H1 (cell line): Measurements from ENCODE around the gene NBPF3. TPM values are rescaled to one million over a fixed set of nuclear protein-coding genes. Genes with fewer than 3 reads are reported as not detected.

Experiments used
- CEBPB ChIP-seq: IDR thresholded peaks from 2 replicates; pipeline ENCODE4 v1.6.1; 2012; ENCODE audit warnings: low read depth, low read length
- CHD7 ChIP-seq: fragments of 300-600 bp; sonication (generic); IDR thresholded peaks from 2 replicates; pipeline ENCODE4 v1.7.1; 2012; ENCODE audit warnings: low read length, moderate library complexity, mild to moderate bottlenecking, inconsistent platforms; ENCODE audit not compliant: insufficient replicate concordance
- HDAC2 ChIP-seq, 2 experiments: fragments of 300-600 bp in 1 of 2; sonication (generic) in 1 of 2; IDR thresholded peaks; 2 replicates each; pipeline ENCODE4 v1.6.1; 2011 to 2012; ENCODE audit warnings: low read depth in 2 of 2, low read length in 2 of 2, mild to moderate bottlenecking in 2 of 2, moderate library complexity in 2 of 2, borderline replicate concordance in 1 of 2, inconsistent platforms in 1 of 2
- MAFK ChIP-seq: IDR thresholded peaks from 2 replicates; pipeline ENCODE4 v1.6.1; 2012; ENCODE audit warnings: low read depth, mild to moderate bottlenecking, improper control_type of control experiment, low read length
- POLR2AphosphoS5 ChIP-seq: IDR thresholded peaks from 2 replicates; pipeline ENCODE4 v1.6.1; 2011; ENCODE audit warnings: low read depth, low read length
- SIRT6 ChIP-seq: IDR thresholded peaks from one replicate; pipeline ENCODE4 v1.7.1; 2012; ENCODE audit warnings: low read length, inconsistent platforms
- polyA plus RNA-seq, 7 experiments: library from polyadenylated mRNA; depleted of rRNA in 3 of 7; stranded (reverse) in 5 of 7; unstranded in 2 of 7; fragments of >200 nt in 5 of 7; fragments of 200-250 nt in 2 of 7; gene quantifications; 1 replicate in 5 of 7; 2 replicates in 1 of 7; 4 replicates in 1 of 7; pipeline versions ENCODE4 v1.2.1 to v1.2.3, GENCODE V29; 2011 to 2013; ENCODE audit warnings: missing spikeins in 2 of 7, mixed read lengths in 2 of 7
- total RNA-seq: library from RNA; stranded (reverse); fragmentation: NEBNext Ultra II Directional; extraction: Animal tissue kit (Norgen Biotek cat#: 25700); gene quantifications from 2 replicates; pipeline ENCODE4 v1.2.1, GENCODE V29; 2021

The NBPF3 gene
- total and polyA plus RNA-seq, 2 of the 8 experiments (the other 6 are each of a cell fraction or from before 2014, with no cell fraction given) = 3.8 to 4.3 TPM

- TF ChIP-seq HDAC2 (IDR thresholded peaks at IDR 0.05; ENCODE audit: borderline replicate concordance in 1 of 2, low read depth in 2 of 2, low read length in 2 of 2) (no peak), MAFK (no peak), CHD7 (no peak), CEBPB (no peak), POLR2AphosphoS5 (no peak), SIRT6 (no peak)
Observed at GRCh38 chr1:21494196-21494595, 54.3 kb downstream of the NBPF3 start (continued).
